Kidney (tissue), 14 donors: ENCODE data around the gene TENT4A. TPM values are rescaled to one million over a fixed set of nuclear protein-coding genes. Genes with fewer than 3 reads are reported as not detected.
A peak's percentile ranks its signal among the peaks of the same experiment; 100 is the strongest.

Experiments
- DNase-seq, 5 donors: peaks; one replicate each; pipeline ENCODE4 v3.0.0-alpha.2; 2013 to 2020
- FAIRE-seq: peaks from 2 replicates; lab custom pipeline; 2012; peaks lifted over from hg19 to GRCh38; lab: Jason Lieb, UNC
- H3K27ac ChIP-seq, 2 donors: one replicate each; pipeline ENCODE4 v1.7.0; 2013; ENCODE audit warnings: low read depth in 2 of 2, low read length in 2 of 2, inconsistent platforms in 1 of 2
- H3K27me3 ChIP-seq: one replicate; pipeline ENCODE4 v1.7.1; 2013; ENCODE audit warnings: low read length, inconsistent platforms; ENCODE audit not compliant: control insufficient read depth, insufficient read depth
- H3K36me3 ChIP-seq, 3 donors: one replicate each; pipeline versions ENCODE4 v1.7.0 to v1.7.1; 2013; ENCODE audit warnings: low read length in 3 of 3, control low read depth in 1 of 3, inconsistent platforms in 1 of 3; ENCODE audit not compliant: insufficient read depth in 3 of 3, control insufficient read depth in 2 of 3
- H3K4me1 ChIP-seq, 3 donors: one replicate each; pipeline versions ENCODE4 v1.7.0 to v1.7.1; 2013; ENCODE audit warnings: low read length in 3 of 3, inconsistent platforms in 1 of 3, low read depth in 1 of 3; ENCODE audit not compliant: control insufficient read depth in 2 of 3, insufficient read depth in 2 of 3
- H3K4me3 ChIP-seq, 3 donors: one replicate each; pipeline versions ENCODE4 v1.7.0 to v1.8.1; 2013; ENCODE audit warnings: low read length in 3 of 3, control low read depth in 1 of 3, inconsistent platforms in 1 of 3
- H3K9ac ChIP-seq, 3 donors: one replicate each; pipeline versions ENCODE4 v1.7.0 to v1.7.1; 2013; ENCODE audit warnings: low read length in 3 of 3, control low read depth in 1 of 3, inconsistent platforms in 1 of 3
- H3K9me3 ChIP-seq, 3 donors: one replicate each; pipeline versions ENCODE4 v1.7.0 to v1.7.1; 2013; ENCODE audit warnings: low read length in 3 of 3, control low read depth in 1 of 3, inconsistent platforms in 1 of 3; ENCODE audit not compliant: control insufficient read depth in 2 of 3, insufficient read depth in 1 of 3
- intact Hi-C: fragments of 100-400 bp; cut with DNase I; formaldehyde crosslinking; loops from one replicate; pipeline ENCODE4 v1.11.1; 2022
- polyA plus RNA-seq: library from polyadenylated mRNA; stranded (reverse); fragments of 350-450 nt; fragmentation: Illumina TruSeq; extraction: RNeasy Lipid Tissue Mini Kit (QIAGEN cat#74804); gene quantifications from one replicate; pipeline ENCODE4 v1.2.3, GENCODE V29; 2014; ENCODE audit warnings: low read depth, low replicate concordance; ENCODE audit not compliant: insufficient read depth
- total RNA-seq: library from RNA; stranded (reverse); fragmentation: NEBNext Ultra II Directional; extraction: Animal tissue kit (Norgen Biotek cat#: 25700); gene quantifications from one replicate; pipeline ENCODE4 v1.2.1, GENCODE V29; 2021
- TF ChIP-seq, protein P1 (sequence below): IDR thresholded peaks from 3 replicates; pipeline ENCODE4 v1.5.1; 2012; ENCODE audit warnings: mild to moderate bottlenecking, moderate library complexity, borderline replicate concordance; ENCODE audit not compliant: insufficient read depth; ENCODE audit errors: extremely low read depth
- donor health status: control.
- donor health status: control.
- donor health status: control.
- donor health status: control.
- donor health status: control.
- donor health status: DM: yes; HTN: yes; CAD: no.
- donor health status: Normal renal cell carcinoma (clear cell type).

TENT4A gene
- total and polyA plus RNA-seq, 2 donors from 2014 or later: 4.8 to 22.8 TPM

DNA sequence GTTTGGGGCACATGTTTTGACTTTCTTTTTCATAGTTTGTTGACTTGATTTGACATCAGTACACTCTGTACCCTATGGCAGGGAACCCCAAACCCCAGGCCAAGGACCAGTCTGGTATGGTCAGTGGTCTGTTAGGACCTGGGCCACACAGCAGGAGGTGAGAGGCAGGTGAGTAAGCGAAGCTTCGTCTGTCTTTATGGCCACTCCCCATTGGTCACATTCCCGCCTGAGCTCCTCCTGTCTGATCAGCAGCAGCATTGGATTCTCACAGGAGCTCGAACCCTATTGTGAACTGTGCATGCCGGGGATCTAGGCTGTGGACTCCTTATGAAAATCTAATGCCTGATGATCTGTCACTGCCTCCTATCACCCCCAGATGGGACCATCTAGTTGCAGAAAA lies 88.0 kb downstream of the TENT4A start:
- Histone ChIP-seq H3K4me3 (no peak overlapping the region), H3K9me3 (peaks cover 0 to 1% (median 0%) of the 10 kb centered on the region in 3 donors), H3K36me3 (no peaks in the 10 kb centered on the region), H3K9ac (no peak overlapping the region), H3K27ac (no peak overlapping the region), H3K27me3 (no peaks in the 10 kb centered on the region), H3K4me1 (no peaks in the 10 kb centered on the region)
- intact Hi-C loops: no loop called here
- TF ChIP-seq, protein P1, sequence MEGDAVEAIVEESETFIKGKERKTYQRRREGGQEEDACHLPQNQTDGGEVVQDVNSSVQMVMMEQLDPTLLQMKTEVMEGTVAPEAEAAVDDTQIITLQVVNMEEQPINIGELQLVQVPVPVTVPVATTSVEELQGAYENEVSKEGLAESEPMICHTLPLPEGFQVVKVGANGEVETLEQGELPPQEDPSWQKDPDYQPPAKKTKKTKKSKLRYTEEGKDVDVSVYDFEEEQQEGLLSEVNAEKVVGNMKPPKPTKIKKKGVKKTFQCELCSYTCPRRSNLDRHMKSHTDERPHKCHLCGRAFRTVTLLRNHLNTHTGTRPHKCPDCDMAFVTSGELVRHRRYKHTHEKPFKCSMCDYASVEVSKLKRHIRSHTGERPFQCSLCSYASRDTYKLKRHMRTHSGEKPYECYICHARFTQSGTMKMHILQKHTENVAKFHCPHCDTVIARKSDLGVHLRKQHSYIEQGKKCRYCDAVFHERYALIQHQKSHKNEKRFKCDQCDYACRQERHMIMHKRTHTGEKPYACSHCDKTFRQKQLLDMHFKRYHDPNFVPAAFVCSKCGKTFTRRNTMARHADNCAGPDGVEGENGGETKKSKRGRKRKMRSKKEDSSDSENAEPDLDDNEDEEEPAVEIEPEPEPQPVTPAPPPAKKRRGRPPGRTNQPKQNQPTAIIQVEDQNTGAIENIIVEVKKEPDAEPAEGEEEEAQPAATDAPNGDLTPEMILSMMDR: no peak
- DNase-seq (no peak), FAIRE-seq (no peak)

DNA sequence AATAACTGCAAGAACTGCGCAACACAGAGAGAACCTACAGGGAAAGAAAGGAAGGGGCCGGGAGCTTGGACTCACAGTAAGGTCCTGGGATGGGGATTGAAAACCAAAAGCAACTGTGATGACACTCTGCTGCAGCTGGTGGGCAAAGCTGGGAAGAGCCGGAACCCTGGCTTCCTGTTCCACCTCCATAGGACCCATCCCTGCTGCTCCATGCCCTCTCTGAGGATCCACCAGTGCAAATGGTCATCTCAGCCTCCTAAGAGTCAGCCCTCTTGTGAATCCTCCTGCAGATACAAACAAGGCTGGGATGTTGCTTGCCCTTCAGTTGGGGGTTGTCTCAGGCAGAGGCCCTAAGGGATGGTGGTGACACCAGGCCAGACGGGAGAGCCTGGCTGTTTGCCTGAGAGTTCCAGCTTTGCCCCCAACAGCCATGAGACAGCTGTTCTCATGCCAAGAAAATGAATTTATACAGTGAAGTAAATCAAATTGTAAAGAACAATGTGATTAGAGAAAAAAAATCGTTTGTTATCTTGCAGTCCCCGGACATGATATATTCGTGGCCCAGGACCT lies 90.8 kb downstream of the TENT4A start:
- TF ChIP-seq, protein P1: no peak
- no peak for DNase-seq
- Histone ChIP-seq H3K9me3 (peaks cover 0 to 6% (median 0%) of the 10 kb centered on the region in 3 donors), H3K4me1 (no peaks in the 10 kb centered on the region), H3K27ac (no peak overlapping the region), H3K27me3 (no peaks in the 10 kb centered on the region), H3K36me3 (no peaks in the 10 kb centered on the region), H3K9ac (no peak overlapping the region), H3K4me3 (no peak overlapping the region)
- intact Hi-C loops: no loop called here
- no peak for FAIRE-seq

GRCh38 chr5:6804766-6805501 lies 91.7 kb downstream of the TENT4A start:
- FAIRE-seq (peak; percentile 64), DNase-seq (peak in 1 of 5 donors; percentile 23)
- H3K9me3 ChIP-seq: peaks cover 0 to 6% (median 0%) of the 10 kb centered on the region in 3 donors
- no peak overlapping the region for H3K9ac ChIP-seq
- TF ChIP-seq, protein P1: no peak
- no peak overlapping the region for H3K4me3 ChIP-seq
- intact Hi-C loops: no loop called here
- H3K4me1 ChIP-seq: no peaks in the 10 kb centered on the region
- no peaks in the 10 kb centered on the region for H3K36me3 ChIP-seq
- no peak overlapping the region for H3K27ac ChIP-seq
- H3K27me3 ChIP-seq: no peaks in the 10 kb centered on the region
